Measurements from ENCODE around the gene CLEC3B.

Gene CLEC3B

DNA sequence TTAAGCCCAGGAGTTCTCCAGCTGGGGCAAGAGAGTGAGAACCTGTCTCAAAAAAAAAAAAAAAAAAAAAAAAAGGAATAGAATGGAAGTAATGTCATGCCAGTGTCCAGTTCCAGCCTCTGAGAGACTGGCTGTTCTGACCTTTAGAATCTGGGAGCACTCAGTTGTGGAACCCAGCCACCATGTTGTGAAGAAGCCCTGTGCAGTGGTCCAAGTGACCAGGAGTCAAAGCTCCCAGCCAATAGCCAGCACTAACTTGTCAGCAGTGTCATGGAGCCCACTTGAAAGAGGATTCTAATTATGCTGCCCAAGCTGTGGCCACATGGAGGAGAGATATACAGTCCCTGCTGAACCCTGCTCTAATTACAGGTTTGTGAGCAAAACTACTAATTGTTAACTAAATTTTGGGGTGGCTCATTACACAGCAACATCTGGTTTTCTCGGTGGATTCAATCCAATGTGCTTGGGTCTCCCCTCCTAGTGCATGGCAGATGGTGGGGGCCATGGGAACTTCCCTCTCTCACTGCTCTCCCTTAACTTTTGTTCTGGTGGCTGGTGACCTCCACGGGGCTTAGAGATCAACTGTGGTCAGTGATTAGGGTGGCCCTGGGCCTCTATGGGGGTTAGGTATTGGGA is 55.5 kb downstream of the CLEC3B start:
- no peak for DNase-seq (ENCODE audit: low read depth)
- H3K4me3 ChIP-seq (ENCODE audit: low read length), result no peak overlapping the region
- TF ChIP-seq CTCF (IDR thresholded peaks at IDR 0.05; ENCODE audit: insufficient read depth, low read depth, low read length, missing control alignments), result no peak

DNA sequence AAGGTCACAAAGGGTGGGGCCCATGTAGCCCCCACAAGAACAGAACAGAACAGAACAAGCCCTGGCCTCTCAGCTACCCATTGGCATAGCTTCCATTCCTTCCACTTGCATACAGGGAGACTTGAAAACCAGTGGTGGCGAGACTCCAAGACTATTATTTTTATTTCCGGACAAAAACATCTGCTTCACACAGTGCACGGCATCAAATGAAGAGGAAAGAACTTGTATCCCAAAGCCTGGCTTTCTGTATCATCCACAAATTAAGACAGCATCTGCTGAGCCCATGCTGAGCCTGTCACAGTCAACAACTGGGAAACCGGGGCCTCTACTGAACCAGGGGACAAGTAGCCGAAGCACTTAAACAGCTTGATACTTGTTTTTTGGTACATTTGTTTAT is 56.0 kb downstream of the CLEC3B start:
- DNase-seq (ENCODE audit: low read depth), result no peak
- H3K4me3 ChIP-seq (ENCODE audit: low read length), result no peak overlapping the region
- TF ChIP-seq CTCF (IDR thresholded peaks at IDR 0.05; ENCODE audit: insufficient read depth, low read depth, low read length, missing control alignments), result no peak

- DNase-seq (ENCODE audit: low read depth), result no peak
- H3K4me3 ChIP-seq (ENCODE audit: low read length), result no peak overlapping the region
- TF ChIP-seq CTCF (IDR thresholded peaks at IDR 0.05; ENCODE audit: insufficient read depth, low read depth, low read length, missing control alignments), result no peak
Observed at GRCh38 chr3:45083023-45083422, 56.9 kb downstream of the CLEC3B start.

DNA sequence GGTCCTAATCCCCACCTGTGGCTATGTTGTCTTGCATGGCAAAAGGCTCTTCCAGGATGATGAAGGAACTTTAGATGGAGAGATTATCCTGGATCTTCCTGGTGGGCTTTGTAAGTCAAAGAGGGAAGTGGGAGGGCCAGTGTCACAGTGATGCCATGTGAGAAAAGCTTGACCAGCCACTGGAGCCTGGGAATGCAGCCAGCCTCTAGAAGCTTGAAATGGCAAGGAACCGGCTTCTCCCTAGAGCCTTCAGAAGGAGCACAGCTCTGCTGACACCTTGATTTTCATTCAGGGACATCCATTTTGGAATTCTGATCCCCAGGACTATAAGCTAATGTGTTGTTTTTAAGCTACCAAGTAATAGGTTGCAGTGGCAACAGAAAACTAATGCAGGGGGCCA is 58.3 kb downstream of the CLEC3B start:
- no peak overlapping the region for H3K4me3 ChIP-seq (ENCODE audit: low read length)
- TF ChIP-seq CTCF (IDR thresholded peaks at IDR 0.05; ENCODE audit: insufficient read depth, low read depth, low read length, missing control alignments), result no peak
- no peak for DNase-seq (ENCODE audit: low read depth)

DNA sequence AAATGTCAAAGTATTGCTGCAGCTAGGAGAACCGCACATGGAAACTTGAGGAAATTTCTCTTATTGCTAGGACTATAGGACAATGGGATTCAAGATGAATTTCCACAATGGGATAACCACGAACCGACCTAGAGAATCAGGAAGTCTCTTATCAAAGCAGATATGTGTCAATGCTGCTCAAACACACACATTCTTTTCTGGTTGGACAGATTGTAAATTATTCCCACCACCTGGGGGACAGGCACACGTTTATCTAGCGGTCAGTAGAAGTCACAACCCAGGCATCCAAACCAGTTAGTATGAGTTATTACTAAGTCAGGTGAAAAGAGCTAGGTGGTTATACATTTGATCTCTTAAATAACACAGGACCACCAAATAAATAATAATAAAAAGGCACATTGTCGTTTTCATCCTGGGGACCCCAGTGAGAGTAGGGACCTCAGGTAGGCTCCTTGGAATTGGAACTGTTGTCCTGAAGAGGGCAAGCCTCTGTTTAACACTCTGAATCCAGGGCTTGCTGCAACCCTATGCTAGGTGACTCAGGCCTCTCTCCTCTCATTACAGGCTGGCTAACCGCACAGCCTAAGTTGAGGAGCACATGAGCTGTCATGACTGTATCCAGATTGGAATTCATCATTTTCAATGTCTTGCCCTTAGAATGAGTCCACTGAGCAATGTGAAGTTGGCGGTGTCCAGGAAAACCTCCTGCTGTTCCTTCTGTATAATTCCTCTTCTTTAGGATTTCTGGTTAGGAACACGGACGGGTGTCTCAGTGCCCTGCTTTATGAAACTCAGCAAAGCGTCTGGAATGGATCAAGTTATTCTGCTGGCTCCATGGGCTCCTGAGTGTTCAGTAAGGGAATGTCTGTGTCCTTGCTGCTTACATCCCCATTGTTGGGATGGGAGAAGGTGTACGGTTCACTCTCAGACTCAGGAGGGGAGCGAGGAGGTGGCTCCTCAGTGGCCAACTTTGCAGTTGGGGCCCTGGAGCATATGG is 59.0 kb downstream of the CLEC3B start:
- no peak overlapping the region for H3K4me3 ChIP-seq (ENCODE audit: low read length)
- DNase-seq (ENCODE audit: low read depth), result peak; percentile 63
- TF ChIP-seq CTCF (IDR thresholded peaks at IDR 0.05; ENCODE audit: insufficient read depth, low read depth, low read length, missing control alignments), result no peak
